K562 (cell line): ENCODE data around the gene MXI1. TPM values are rescaled to one million over a fixed set of nuclear protein-coding genes. Genes with fewer than 3 reads are reported as not detected.

Experiments used
- ATAC-seq: fragments of 200-7000 bp; cut with Tn5 transposase; 3 replicates; pipeline ENCODE4 v1.9.1; 2020; ENCODE audit warnings: moderate library complexity
- BruUV-seq: library from RNA; stranded (reverse); fragments of 400-500 nt; replicated peaks from 2 replicates; lab custom pipeline; 2021; lab: Mats Ljungman, UMichigan
- CTCF ChIA-PET: fragments of 300-600 bp; formaldehyde crosslinking; extraction: SDS; loops from one replicate; lab custom pipeline; 2021; ENCODE audit warnings: low intra/inter-chr PET ratio; lab: Yijun Ruan, JAX
- POLR2A ChIA-PET: fragments of 300-600, 350-650 bp; sonication (Branson Sonifier 250); formaldehyde crosslinking; extraction: SDS; loops from one replicate; lab custom pipeline; 2021; ENCODE audit warnings: antibody characterized with exemption, inconsistent platforms; lab: Yijun Ruan, JAX
- DNase-seq, 4 experiments: peaks; one replicate each; pipeline versions ENCODE4 v3.0.0 to v3.0.0-alpha.2; 2011 to 2018; ENCODE audit warnings: low spot score in 3 of 4, mixed read lengths in 3 of 4; ENCODE audit errors: extremely low read depth in 1 of 4
- FAIRE-seq: peaks from 2 replicates; lab custom pipeline; 2011; peaks lifted over from hg19 to GRCh38; lab: Jason Lieb, UNC
- H2AFZ ChIP-seq: 2 replicates; pipeline ENCODE4 v1.6.0; 2011; ENCODE audit warnings: low read depth, low read length, control low read depth, inconsistent platforms
- H3K27ac ChIP-seq: fragments of 200-600 bp; 3 replicates; pipeline ENCODE4 v1.8.0; 2011; ENCODE audit warnings: low read depth, mild to moderate bottlenecking, control low read depth, inconsistent platforms, low read length, moderate library complexity, mixed read lengths; ENCODE audit errors: extremely low read depth
- H3K27me3 ChIP-seq, 2 experiments: fragments of 300-600 bp in 1 of 2; 2 replicates in 1 of 2; 3 replicates in 1 of 2; pipeline versions ENCODE4 v1.6.0 to v1.8.0; 2011; ENCODE audit warnings: inconsistent platforms in 2 of 2, low read length in 2 of 2, mild to moderate bottlenecking in 1 of 2, mixed read lengths in 1 of 2, moderate library complexity in 1 of 2; ENCODE audit not compliant: control insufficient read depth in 2 of 2, insufficient read depth in 2 of 2
- H3K36me3 ChIP-seq: fragments of 300-600 bp; 3 replicates; pipeline ENCODE4 v1.8.0; 2011; ENCODE audit warnings: mild to moderate bottlenecking, low read length, inconsistent platforms; ENCODE audit not compliant: control insufficient read depth, insufficient read depth
- H3K4me1 ChIP-seq, 2 experiments: fragments of 200-600 bp in 1 of 2; replicated peaks in 1 of 2; 2 replicates in 1 of 2; 3 replicates in 1 of 2; pipeline versions ENCODE4 v1.5.1 to v1.8.0; 2011; ENCODE audit warnings: inconsistent platforms in 2 of 2, low read length in 2 of 2, mild to moderate bottlenecking in 1 of 2, mixed read lengths in 1 of 2, moderate library complexity in 1 of 2; ENCODE audit not compliant: control insufficient read depth in 2 of 2, insufficient read depth in 2 of 2
- H3K4me2 ChIP-seq: 2 replicates; pipeline ENCODE4 v1.6.1; 2011; ENCODE audit warnings: low read length, control low read depth, inconsistent platforms, mixed read lengths; ENCODE audit not compliant: insufficient read depth
- H3K4me3 ChIP-seq: fragments of 200-600 bp; sonication (generic), shearing (Covaris generic); 2 replicates; pipeline ENCODE4 v1.5.1; 2016; ENCODE audit warnings: control low read depth, inconsistent platforms
- H3K79me2 ChIP-seq: fragments of 200-600 bp; 3 replicates; pipeline ENCODE4 v1.8.0; 2011; ENCODE audit warnings: low read length, inconsistent platforms; ENCODE audit not compliant: control insufficient read depth, insufficient read depth
- H3K9ac ChIP-seq, 2 experiments: 2 replicates each; pipeline versions ENCODE4 v1.6.0 to v1.6.1; 2011; ENCODE audit warnings: low read depth in 2 of 2, low read length in 2 of 2, control low read depth in 1 of 2, inconsistent platforms in 1 of 2, mild to moderate bottlenecking in 1 of 2, mixed read lengths in 1 of 2; ENCODE audit not compliant: insufficient read depth in 1 of 2
- H3K9me1 ChIP-seq: one replicate; pipeline ENCODE4 v1.6.0; 2011; ENCODE audit warnings: inconsistent platforms, mild to moderate bottlenecking, low read length, moderate library complexity; ENCODE audit not compliant: control insufficient read depth, insufficient read depth
- H3K9me3 ChIP-seq: replicated peaks from 2 replicates; pipeline ENCODE4 v1.5.1; 2011; ENCODE audit warnings: low read depth, low read length, inconsistent platforms; ENCODE audit not compliant: control insufficient read depth, insufficient read depth
- H4K20me1 ChIP-seq: replicated peaks from 2 replicates; pipeline ENCODE4 v1.6.1; 2011; ENCODE audit warnings: low read length, inconsistent platforms, mixed read lengths; ENCODE audit not compliant: control insufficient read depth, insufficient read depth
- ETV1 ChIP-seq: fragments of 450-650 bp; conservative IDR thresholded peaks from 2 replicates; pipeline ENCODE4 v1.6.1; 2016; ENCODE audit warnings: missing genetic modification characterization, control low read depth, low read depth, missing compliant biosample characterization
- PRMT5 ChIP-seq: sonication (generic); formaldehyde crosslinking; IDR thresholded peaks from 2 replicates; pipeline ENCODE4 v1.5.0; 2020; ENCODE audit warnings: missing genetic modification reagents
- ZNF239 ChIP-seq: fragments of 250-450 bp; sonication (Bioruptor Pico); IDR thresholded peaks from 2 replicates; pipeline ENCODE4 v1.4.0; 2020; ENCODE audit warnings: mild to moderate bottlenecking
- ZNF830 ChIP-seq: fragments of 250-450 bp; sonication (Bioruptor Pico); IDR thresholded peaks from 2 replicates; pipeline ENCODE4 v1.5.0; 2021; ENCODE audit warnings: mild to moderate bottlenecking
- in situ Hi-C: fragments of 300-500 bp; cut with MboI; formaldehyde crosslinking; loops from 4 replicates; pipeline ENCODE4 v1.15.0; 2018; ENCODE audit warnings: inconsistent platforms, mixed read lengths
- intact Hi-C: fragments of 100-400 bp; cut with micrococcal nuclease; formaldehyde crosslinking; loops from 2 replicates; pipeline ENCODE4 v1.14.2; 2022
- polyA plus RNA-seq, 8 experiments: library from polyadenylated mRNA; depleted of rRNA in 4 of 8; stranded (reverse) in 5 of 8; unstranded in 3 of 8; fragments of >200 nt; fragmentation: Nextera tagmentation in 2 of 8; fragmentation: Illumina TruSeq in 1 of 8; extraction: Ambion mirVana in 2 of 8; extraction: Trizol in 1 of 8; gene quantifications; 2 replicates each; pipeline versions ENCODE4 v1.2.1 to v1.2.3, GENCODE V29; 2011 to 2014; ENCODE audit warnings: inconsistent platforms in 1 of 8, missing spikeins in 1 of 8
- total RNA-seq, 7 experiments: library from RNA; depleted of rRNA in 6 of 7; stranded (reverse); fragments of >200 nt in 6 of 7; fragmentation: Illumina TruSeq in 2 of 7; extraction: Trizol in 2 of 7; gene quantifications; 2 replicates each; pipeline versions ENCODE4 v1.2.1 to v1.2.3, GENCODE V29; 2011 to 2021; ENCODE audit warnings: low replicate concordance in 1 of 7
- TF ChIP-seq, protein P1 (sequence below): sonication (generic); formaldehyde crosslinking; IDR thresholded peaks from 2 replicates; pipeline ENCODE4 v1.8.1; 2023; ENCODE audit warnings: mild to moderate bottlenecking, missing genetic modification reagents

MXI1 gene
- total and polyA plus RNA-seq, 9 of the 15 experiments (the other 6 are each of a cell fraction or from before 2014, with no cell fraction given), result 9.1 to 23.7 (median 14.8) TPM

GRCh38 chr10:110268442-110268841 is 61.0 kb downstream of the MXI1 start:
- H2AFZ ChIP-seq, result no peak overlapping the region
- H3K9me3 ChIP-seq, result no peaks in the 10 kb centered on the region
- peaks cover 21% of the 10 kb centered on the region for H3K79me2 ChIP-seq
- peaks cover 0 to 6% of the 10 kb centered on the region in 2 experiments; a peak in 2 of 5 replicates for H3K4me1 ChIP-seq
- H3K27ac ChIP-seq, result no peak overlapping the region
- FAIRE-seq (no peak), ATAC-seq (no peak), DNase-seq (no peak)
- H3K9ac ChIP-seq, result no peak overlapping the region
- ChIA-PET CTCF (no interaction called here), POLR2A (interaction anchor here (1.6 kb wide), 1 partner anchor 10 kb away, joined by 3 read pairs; no protein-coding TSS in a partner anchor)
- H3K27me3 ChIP-seq, result no peaks in the 10 kb centered on the region
- TF ChIP-seq ZNF239 (CRISPR knock-in tag) (no peak), ETV1 (tag) (no peak), PRMT5 (CRISPR knock-in tag) (no peak), ZNF830 (CRISPR knock-in tag) (no peak)
- TF ChIP-seq, protein P1, sequence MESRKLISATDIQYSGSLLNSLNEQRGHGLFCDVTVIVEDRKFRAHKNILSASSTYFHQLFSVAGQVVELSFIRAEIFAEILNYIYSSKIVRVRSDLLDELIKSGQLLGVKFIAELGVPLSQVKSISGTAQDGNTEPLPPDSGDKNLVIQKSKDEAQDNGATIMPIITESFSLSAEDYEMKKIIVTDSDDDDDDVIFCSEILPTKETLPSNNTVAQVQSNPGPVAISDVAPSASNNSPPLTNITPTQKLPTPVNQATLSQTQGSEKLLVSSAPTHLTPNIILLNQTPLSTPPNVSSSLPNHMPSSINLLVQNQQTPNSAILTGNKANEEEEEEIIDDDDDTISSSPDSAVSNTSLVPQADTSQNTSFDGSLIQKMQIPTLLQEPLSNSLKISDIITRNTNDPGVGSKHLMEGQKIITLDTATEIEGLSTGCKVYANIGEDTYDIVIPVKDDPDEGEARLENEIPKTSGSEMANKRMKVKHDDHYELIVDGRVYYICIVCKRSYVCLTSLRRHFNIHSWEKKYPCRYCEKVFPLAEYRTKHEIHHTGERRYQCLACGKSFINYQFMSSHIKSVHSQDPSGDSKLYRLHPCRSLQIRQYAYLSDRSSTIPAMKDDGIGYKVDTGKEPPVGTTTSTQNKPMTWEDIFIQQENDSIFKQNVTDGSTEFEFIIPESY (CRISPR knock-in tag), result no peak
- in situ Hi-C loops (loop anchor here (10.0 kb wide), 1 partner anchor 384 kb away; no protein-coding TSS in a partner anchor), intact Hi-C loops (no loop called here)
- no peak overlapping the region for H3K4me2 ChIP-seq
- H3K9me1 ChIP-seq, result no peaks in the 10 kb centered on the region
- BruUV-seq, result no TSS peak
- no peak overlapping the region for H3K4me3 ChIP-seq
- H4K20me1 ChIP-seq, result no peaks in the 10 kb centered on the region
- H3K36me3 ChIP-seq, result no peaks in the 10 kb centered on the region
